Trophoblast cell (in vitro differentiated cells and primary cell): ENCODE data around the gene EIF3B.
"Not testable (repeated sequence)": the region's sequence is repeated elsewhere in the genome, so short reads cannot be mapped to it uniquely, and the experiment has no call there.

ENCODE experiments used
- DNase-seq, 2 donors: peaks; one replicate each; pipeline ENCODE4 v3.0.0-alpha.2; 2016
- H2AFZ ChIP-seq: 2 replicates; pipeline ENCODE4 v1.6.1; 2013; ENCODE audit warnings: low read length, moderate library complexity, mild to moderate bottlenecking; ENCODE audit not compliant: insufficient read depth, poor library complexity
- H2AK5ac ChIP-seq: 2 replicates; pipeline ENCODE4 v1.6.1; 2013; ENCODE audit warnings: mild to moderate bottlenecking, low read length
- H2BK120ac ChIP-seq: 2 replicates; pipeline ENCODE4 v1.6.1; 2013; ENCODE audit warnings: low read length, mild to moderate bottlenecking, moderate library complexity; ENCODE audit not compliant: insufficient read depth, poor library complexity
- H2BK12ac ChIP-seq: 2 replicates; pipeline ENCODE4 v1.6.1; 2013; ENCODE audit warnings: mild to moderate bottlenecking, low read length, moderate library complexity
- H2BK5ac ChIP-seq: 2 replicates; pipeline ENCODE4 v1.6.1; 2013; ENCODE audit warnings: low read length, low read depth, moderate library complexity, mild to moderate bottlenecking; ENCODE audit not compliant: poor library complexity
- H3K14ac ChIP-seq: 2 replicates; pipeline ENCODE4 v1.6.1; 2013; ENCODE audit warnings: mild to moderate bottlenecking, low read length
- H3K18ac ChIP-seq: 2 replicates; pipeline ENCODE4 v1.6.1; 2013; ENCODE audit warnings: mild to moderate bottlenecking, low read length
- H3K23ac ChIP-seq: 2 replicates; pipeline ENCODE4 v1.6.1; 2013; ENCODE audit warnings: low read length
- H3K27ac ChIP-seq: 2 replicates; pipeline ENCODE4 v1.5.1; 2013; ENCODE audit warnings: low read depth, mild to moderate bottlenecking, inconsistent platforms, low read length, moderate library complexity
- H3K27me3 ChIP-seq: 2 replicates; pipeline ENCODE4 v1.6.1; 2013; ENCODE audit warnings: inconsistent platforms, mild to moderate bottlenecking, low read length, moderate library complexity; ENCODE audit not compliant: insufficient read depth
- H3K36me3 ChIP-seq, 2 experiments: 1 replicate in 1 of 2; 2 replicates in 1 of 2; pipeline ENCODE4 v1.6.1; 2013; ENCODE audit warnings: low read length in 2 of 2, mild to moderate bottlenecking in 2 of 2, moderate library complexity in 1 of 2; ENCODE audit not compliant: insufficient read depth in 2 of 2, control insufficient read depth in 1 of 2
- H3K4ac ChIP-seq: 2 replicates; pipeline ENCODE4 v1.6.1; 2013; ENCODE audit warnings: low read depth, mild to moderate bottlenecking, low read length, moderate library complexity
- H3K4me1 ChIP-seq, 2 experiments: 1 replicate in 1 of 2; 2 replicates in 1 of 2; pipeline ENCODE4 v1.6.1; 2013; ENCODE audit warnings: low read length in 2 of 2, mild to moderate bottlenecking in 2 of 2, moderate library complexity in 1 of 2; ENCODE audit not compliant: insufficient read depth in 2 of 2, control insufficient read depth in 1 of 2
- H3K4me2 ChIP-seq: 2 replicates; pipeline ENCODE4 v1.6.1; 2013; ENCODE audit warnings: inconsistent platforms, mild to moderate bottlenecking, low read length, moderate library complexity
- H3K4me3 ChIP-seq: 2 replicates; pipeline ENCODE4 v1.5.1; 2013; ENCODE audit warnings: mild to moderate bottlenecking, low read depth, low read length, inconsistent platforms
- H3K79me1 ChIP-seq: one replicate; pipeline ENCODE4 v1.6.1; 2013; ENCODE audit warnings: low read length
- H3K79me2 ChIP-seq: 2 replicates; pipeline ENCODE4 v1.6.1; 2013; ENCODE audit warnings: low read length, mild to moderate bottlenecking; ENCODE audit not compliant: control insufficient read depth, insufficient read depth, poor library complexity
- H3K9ac ChIP-seq: 2 replicates; pipeline ENCODE4 v1.6.1; 2013; ENCODE audit warnings: mild to moderate bottlenecking, low read length
- H3K9me3 ChIP-seq: 2 replicates; pipeline ENCODE4 v1.6.1; 2013; ENCODE audit warnings: low read depth, mild to moderate bottlenecking, control low read depth, inconsistent platforms, low read length; ENCODE audit not compliant: insufficient read depth
- H4K12ac ChIP-seq: 2 replicates; pipeline ENCODE4 v1.6.1; 2013; ENCODE audit warnings: low read depth, mild to moderate bottlenecking, low read length, moderate library complexity
- H4K8ac ChIP-seq: 2 replicates; pipeline ENCODE4 v1.6.1; 2013; ENCODE audit warnings: low read depth, mild to moderate bottlenecking, low read length, moderate library complexity
- H4K91ac ChIP-seq: one replicate; pipeline ENCODE4 v1.6.1; 2013; ENCODE audit warnings: low read depth, mild to moderate bottlenecking, low read length, moderate library complexity
- WGBS: extraction: QIAGEN DNeasy Blood & Tissue Kit; methylation state at CpG from one replicate; pipeline ENCODE4 v1.1.7; 2013; ENCODE audit warnings: missing lambda C conversion rate; ENCODE audit not compliant: insufficient read length, insufficient coverage; ENCODE audit errors: extremely low coverage; 5-methylcytosine and 5-hydroxymethylcytosine counted together

EIF3B gene

DNA sequence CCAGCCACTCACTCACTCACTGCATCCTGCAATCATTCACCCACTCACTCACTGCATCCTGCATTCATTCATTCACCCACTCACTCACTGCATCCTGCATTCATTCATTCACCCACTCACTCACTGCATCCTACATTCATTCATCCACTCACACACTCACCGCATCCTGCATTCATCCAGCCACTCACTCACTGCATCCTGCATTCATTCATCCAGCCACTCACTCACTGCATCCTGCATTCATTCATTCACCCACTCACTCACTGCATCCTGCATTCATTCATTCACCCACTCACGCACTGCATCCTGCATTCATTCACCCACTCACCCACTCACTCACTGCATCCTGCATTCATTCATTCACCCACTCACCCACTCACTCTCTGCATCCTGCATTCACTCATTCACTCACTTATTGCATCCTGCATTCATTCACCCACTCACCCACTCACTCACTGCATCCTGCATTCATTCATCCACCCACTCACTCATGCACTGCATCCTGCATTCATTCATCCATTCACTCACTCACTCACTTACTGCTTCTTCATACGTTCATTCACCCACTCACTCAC lies 39.6 kb upstream of the EIF3B start:
- not testable (repeated sequence) for H3K18ac ChIP-seq, H2AK5ac ChIP-seq, H3K14ac ChIP-seq, H3K79me1 ChIP-seq, H2BK120ac ChIP-seq, H3K27ac ChIP-seq, H3K79me2 ChIP-seq, H3K9ac ChIP-seq, H3K27me3 ChIP-seq, H3K23ac ChIP-seq, H4K8ac ChIP-seq, H3K4ac ChIP-seq, H2BK12ac ChIP-seq, H3K9me3 ChIP-seq, H4K91ac ChIP-seq, H3K4me2 ChIP-seq, H2BK5ac ChIP-seq, H2AFZ ChIP-seq, H3K36me3 ChIP-seq, DNase-seq, H4K12ac ChIP-seq
- Histone ChIP-seq H3K4me1 (peaks cover 6 to 17% of the 10 kb centered on the region in 2 experiments), H3K4me3 (peak overlapping the region; percentile 55)
- WGBS: 100% methylated on average over 1 of the region's 3 CpGs

DNA sequence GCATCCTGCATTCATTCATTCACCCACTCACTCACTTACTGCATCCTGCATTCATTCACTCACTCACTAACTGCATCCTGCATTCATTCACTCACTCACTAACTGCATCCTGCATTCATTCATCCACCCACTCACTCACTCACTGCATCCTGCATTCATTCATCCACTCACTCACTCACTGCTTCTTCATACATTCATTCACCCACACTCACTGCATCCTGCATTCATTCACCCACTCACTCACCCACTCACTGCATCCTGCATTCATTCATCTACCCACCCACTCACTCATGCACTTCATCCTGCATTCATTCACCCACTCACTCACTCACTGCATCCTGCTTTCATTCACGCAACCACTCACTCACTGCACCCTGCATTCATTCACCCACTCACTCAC lies 38.8 kb upstream of the EIF3B start:
- no peak overlapping the region for H2AK5ac ChIP-seq
- no peaks in the 10 kb centered on the region for H3K27me3 ChIP-seq
- H2BK5ac ChIP-seq: no peak overlapping the region
- H2BK12ac ChIP-seq: no peak overlapping the region
- H3K4ac ChIP-seq: no peak overlapping the region
- H3K27ac ChIP-seq: no peak overlapping the region
- DNase-seq: no peak
- H3K79me1 ChIP-seq: peaks cover 3% of the 10 kb centered on the region
- H3K9ac ChIP-seq: peak overlapping the region; percentile 23
- no peak overlapping the region for H3K18ac ChIP-seq
- H3K9me3 ChIP-seq: peaks cover 4% of the 10 kb centered on the region
- no peak overlapping the region for H4K8ac ChIP-seq
- peaks cover 2 to 13% of the 10 kb centered on the region in 2 experiments for H3K4me1 ChIP-seq
- H4K91ac ChIP-seq: no peak overlapping the region
- WGBS: no CpG with 5 or more reads among the region's 1 CpG
- H3K4me2 ChIP-seq: no peak overlapping the region
- H2BK120ac ChIP-seq: no peak overlapping the region
- H3K4me3 ChIP-seq: no peak overlapping the region
- no peak overlapping the region for H3K14ac ChIP-seq
- H4K12ac ChIP-seq: no peak overlapping the region
- H2AFZ ChIP-seq: no peak overlapping the region
- peak overlapping the region; percentile 40 for H3K23ac ChIP-seq
- no peaks in the 10 kb centered on the region for H3K36me3 ChIP-seq
- H3K79me2 ChIP-seq: peaks cover 4% of the 10 kb centered on the region

DNA sequence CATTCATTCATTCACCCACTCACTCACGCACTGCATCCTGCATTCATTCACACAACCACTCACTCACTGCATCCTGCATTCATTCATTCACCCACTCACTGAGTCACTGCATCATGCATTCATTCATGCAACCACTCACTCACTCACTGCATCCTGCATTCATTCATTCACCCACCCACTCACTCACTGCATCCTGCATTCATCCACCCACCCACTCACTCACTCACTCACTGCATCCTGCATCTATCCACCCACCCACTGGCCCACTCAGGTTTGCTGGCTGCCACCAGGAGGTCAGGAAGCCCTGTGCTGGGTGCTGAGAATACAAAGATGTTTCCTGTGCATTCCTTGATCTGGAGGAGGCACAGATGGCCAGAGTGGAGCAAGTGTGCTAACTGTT lies 38.0 kb upstream of the EIF3B start:
- no peaks in the 10 kb centered on the region for H3K27me3 ChIP-seq
- peaks cover 4% of the 10 kb centered on the region for H3K79me2 ChIP-seq
- H3K4me1 ChIP-seq: peaks cover 2 to 12% of the 10 kb centered on the region in 2 experiments
- H3K4me3 ChIP-seq: no peak overlapping the region
- no peak overlapping the region for H3K23ac ChIP-seq
- H4K12ac ChIP-seq: no peak overlapping the region
- H3K4me2 ChIP-seq: no peak overlapping the region
- DNase-seq: no peak
- WGBS: no CpG with 5 or more reads among the region's 1 CpG
- no peak overlapping the region for H2BK120ac ChIP-seq
- H2BK12ac ChIP-seq: no peak overlapping the region
- no peak overlapping the region for H3K18ac ChIP-seq
- no peak overlapping the region for H3K27ac ChIP-seq
- H4K8ac ChIP-seq: no peak overlapping the region
- H3K4ac ChIP-seq: no peak overlapping the region
- peaks cover 3% of the 10 kb centered on the region for H3K79me1 ChIP-seq
- H3K14ac ChIP-seq: no peak overlapping the region
- H2AFZ ChIP-seq: no peak overlapping the region
- H2BK5ac ChIP-seq: no peak overlapping the region
- peaks cover 4% of the 10 kb centered on the region for H3K9me3 ChIP-seq
- H3K9ac ChIP-seq: no peak overlapping the region
- H2AK5ac ChIP-seq: no peak overlapping the region
- H4K91ac ChIP-seq: no peak overlapping the region
- no peaks in the 10 kb centered on the region for H3K36me3 ChIP-seq

DNA sequence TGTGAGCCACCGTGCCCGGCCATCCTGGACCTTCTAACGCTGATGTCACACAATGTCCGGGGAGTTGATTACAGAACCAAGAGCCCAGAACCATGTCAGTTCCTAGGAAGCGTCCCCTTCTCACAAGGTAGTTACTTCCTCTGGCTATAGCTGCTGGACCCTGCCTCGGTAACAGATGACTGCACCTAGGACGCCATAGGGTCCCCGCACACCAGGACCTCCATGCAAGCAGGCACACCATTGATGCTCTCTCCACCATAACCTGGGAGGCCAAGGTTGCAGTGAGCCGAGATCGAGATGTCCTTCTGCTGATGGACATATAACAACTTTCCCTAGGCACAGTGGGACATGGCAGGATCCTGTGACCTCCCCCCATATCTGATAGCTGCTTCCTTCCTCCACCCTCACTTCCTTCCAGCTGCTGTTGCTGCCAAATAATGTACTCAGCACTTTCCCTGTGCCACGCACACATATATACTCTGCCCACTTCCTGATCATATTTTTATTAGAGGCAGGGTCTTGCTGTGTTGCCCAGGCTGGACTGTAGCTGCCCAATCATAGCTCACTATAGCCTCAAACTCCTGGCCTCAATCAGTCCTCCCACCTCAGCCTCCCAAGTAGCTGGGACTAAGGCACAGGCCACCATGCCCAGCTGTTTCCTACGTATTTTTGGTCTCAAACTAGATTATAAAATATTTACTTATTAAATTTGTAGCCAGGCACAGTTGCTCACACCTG lies 36.9 kb upstream of the EIF3B start:
- Histone ChIP-seq H3K4ac (no peak overlapping the region), H2BK120ac (no peak overlapping the region), H4K8ac (no peak overlapping the region), H3K18ac (no peak overlapping the region), H3K23ac (no peak overlapping the region), H2AK5ac (no peak overlapping the region), H3K79me2 (peaks cover 4% of the 10 kb centered on the region), H2BK12ac (no peak overlapping the region), H3K36me3 (no peaks in the 10 kb centered on the region), H4K91ac (no peak overlapping the region), H3K4me3 (no peak overlapping the region), H4K12ac (no peak overlapping the region), H3K9ac (no peak overlapping the region), H3K27me3 (no peaks in the 10 kb centered on the region), H3K79me1 (peaks cover 3% of the 10 kb centered on the region), H3K27ac (no peak overlapping the region), H3K9me3 (peaks cover 4% of the 10 kb centered on the region), H2AFZ (no peak overlapping the region), H3K14ac (no peak overlapping the region), H3K4me2 (no peak overlapping the region), H3K4me1 (peaks cover 2 to 8% of the 10 kb centered on the region in 2 experiments), H2BK5ac (no peak overlapping the region)
- DNase-seq: no peak
- no CpG with 5 or more reads among the region's 12 CpGs for WGBS
